Kidney (tissue), 14 donors: ENCODE data around the gene SLC38A8. TPM values are rescaled to one million over a fixed set of nuclear protein-coding genes. Genes with fewer than 3 reads are reported as not detected.

Experiments used
- DNase-seq, 5 donors: peaks; one replicate each; pipeline ENCODE4 v3.0.0-alpha.2; 2013 to 2020
- FAIRE-seq: peaks from 2 replicates; lab custom pipeline; 2012; peaks lifted over from hg19 to GRCh38; lab: Jason Lieb, UNC
- H3K27ac ChIP-seq, 2 donors: one replicate each; pipeline ENCODE4 v1.7.0; 2013; ENCODE audit warnings: low read depth in 2 of 2, low read length in 2 of 2, inconsistent platforms in 1 of 2
- H3K27me3 ChIP-seq: one replicate; pipeline ENCODE4 v1.7.1; 2013; ENCODE audit warnings: low read length, inconsistent platforms; ENCODE audit not compliant: control insufficient read depth, insufficient read depth
- H3K36me3 ChIP-seq, 3 donors: one replicate each; pipeline versions ENCODE4 v1.7.0 to v1.7.1; 2013; ENCODE audit warnings: low read length in 3 of 3, control low read depth in 1 of 3, inconsistent platforms in 1 of 3; ENCODE audit not compliant: insufficient read depth in 3 of 3, control insufficient read depth in 2 of 3
- H3K4me1 ChIP-seq, 3 donors: one replicate each; pipeline versions ENCODE4 v1.7.0 to v1.7.1; 2013; ENCODE audit warnings: low read length in 3 of 3, inconsistent platforms in 1 of 3, low read depth in 1 of 3; ENCODE audit not compliant: control insufficient read depth in 2 of 3, insufficient read depth in 2 of 3
- H3K4me3 ChIP-seq, 3 donors: one replicate each; pipeline versions ENCODE4 v1.7.0 to v1.8.1; 2013; ENCODE audit warnings: low read length in 3 of 3, control low read depth in 1 of 3, inconsistent platforms in 1 of 3
- H3K9ac ChIP-seq, 3 donors: one replicate each; pipeline versions ENCODE4 v1.7.0 to v1.7.1; 2013; ENCODE audit warnings: low read length in 3 of 3, control low read depth in 1 of 3, inconsistent platforms in 1 of 3
- H3K9me3 ChIP-seq, 3 donors: one replicate each; pipeline versions ENCODE4 v1.7.0 to v1.7.1; 2013; ENCODE audit warnings: low read length in 3 of 3, control low read depth in 1 of 3, inconsistent platforms in 1 of 3; ENCODE audit not compliant: control insufficient read depth in 2 of 3, insufficient read depth in 1 of 3
- intact Hi-C: fragments of 100-400 bp; cut with DNase I; formaldehyde crosslinking; loops from one replicate; pipeline ENCODE4 v1.11.1; 2022
- polyA plus RNA-seq: library from polyadenylated mRNA; stranded (reverse); fragments of 350-450 nt; fragmentation: Illumina TruSeq; extraction: RNeasy Lipid Tissue Mini Kit (QIAGEN cat#74804); gene quantifications from one replicate; pipeline ENCODE4 v1.2.3, GENCODE V29; 2014; ENCODE audit warnings: low read depth, low replicate concordance; ENCODE audit not compliant: insufficient read depth
- total RNA-seq: library from RNA; stranded (reverse); fragmentation: NEBNext Ultra II Directional; extraction: Animal tissue kit (Norgen Biotek cat#: 25700); gene quantifications from one replicate; pipeline ENCODE4 v1.2.1, GENCODE V29; 2021
- TF ChIP-seq, protein P1 (sequence below): IDR thresholded peaks from 3 replicates; pipeline ENCODE4 v1.5.1; 2012; ENCODE audit warnings: mild to moderate bottlenecking, moderate library complexity, borderline replicate concordance; ENCODE audit not compliant: insufficient read depth; ENCODE audit errors: extremely low read depth
- donor health status: control.
- donor health status: control.
- donor health status: control.
- donor health status: control.
- donor health status: control.
- donor health status: DM: yes; HTN: yes; CAD: no.
- donor health status: Normal renal cell carcinoma (clear cell type).

Gene SLC38A8
- total and polyA plus RNA-seq, 2 donors from 2014 or later = 0.30 TPM; not detected in 1

GRCh38 chr16:83967838-83968305 is 74.7 kb downstream of the SLC38A8 start, which contains the start of gene NECAB2:
NECAB2 (plus strand) TSS chr16:83968244; CDS start chr16:83968649, 405 bp downstream.
- intact Hi-C loops = loop anchor here (10.0 kb wide), 1 partner anchor 87 kb away; no protein-coding TSS in a partner anchor
- TF ChIP-seq, protein P1, sequence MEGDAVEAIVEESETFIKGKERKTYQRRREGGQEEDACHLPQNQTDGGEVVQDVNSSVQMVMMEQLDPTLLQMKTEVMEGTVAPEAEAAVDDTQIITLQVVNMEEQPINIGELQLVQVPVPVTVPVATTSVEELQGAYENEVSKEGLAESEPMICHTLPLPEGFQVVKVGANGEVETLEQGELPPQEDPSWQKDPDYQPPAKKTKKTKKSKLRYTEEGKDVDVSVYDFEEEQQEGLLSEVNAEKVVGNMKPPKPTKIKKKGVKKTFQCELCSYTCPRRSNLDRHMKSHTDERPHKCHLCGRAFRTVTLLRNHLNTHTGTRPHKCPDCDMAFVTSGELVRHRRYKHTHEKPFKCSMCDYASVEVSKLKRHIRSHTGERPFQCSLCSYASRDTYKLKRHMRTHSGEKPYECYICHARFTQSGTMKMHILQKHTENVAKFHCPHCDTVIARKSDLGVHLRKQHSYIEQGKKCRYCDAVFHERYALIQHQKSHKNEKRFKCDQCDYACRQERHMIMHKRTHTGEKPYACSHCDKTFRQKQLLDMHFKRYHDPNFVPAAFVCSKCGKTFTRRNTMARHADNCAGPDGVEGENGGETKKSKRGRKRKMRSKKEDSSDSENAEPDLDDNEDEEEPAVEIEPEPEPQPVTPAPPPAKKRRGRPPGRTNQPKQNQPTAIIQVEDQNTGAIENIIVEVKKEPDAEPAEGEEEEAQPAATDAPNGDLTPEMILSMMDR = peak; percentile 46
- Histone ChIP-seq H3K27me3 (no peaks in the 10 kb centered on the region), H3K9ac (no peak within 1 kb of the TSS), H3K9me3 (no peaks in the 10 kb centered on the region), H3K36me3 (peaks cover 0 to 2% (median 0%) of the 10 kb centered on the region in 3 donors), H3K4me1 (no peaks in the 10 kb centered on the region), H3K27ac (no peak within 1 kb of the TSS), H3K4me3 (no peak within 1 kb of the TSS)
- DNase-seq = peak; percentile 51 to 78 (median 65)
- FAIRE-seq = no peak

DNA sequence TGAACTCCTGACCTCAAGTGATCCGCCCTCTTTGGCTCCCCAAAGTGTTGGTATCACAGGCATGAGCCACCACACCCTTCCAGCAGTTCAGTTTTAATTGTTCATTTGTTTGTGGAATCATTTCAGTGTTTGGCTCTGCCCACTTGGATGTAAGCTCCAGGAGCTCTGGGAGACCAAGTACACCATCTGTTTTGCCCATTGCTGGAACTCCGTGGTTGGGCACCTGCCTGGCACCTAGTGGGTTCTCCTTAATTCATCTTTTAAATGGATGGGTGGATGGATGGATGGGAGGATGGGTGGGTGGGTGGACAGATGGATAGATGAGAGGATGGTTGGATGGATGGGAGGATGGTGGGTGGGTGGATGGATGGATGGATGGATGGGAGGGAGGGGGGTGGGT is 75.5 kb downstream of the SLC38A8 start:
- Histone ChIP-seq H3K27me3 (no peaks in the 10 kb centered on the region), H3K36me3 (peaks cover 0 to 5% (median 2%) of the 10 kb centered on the region in 3 donors), H3K9ac (no peak overlapping the region), H3K27ac (no peak overlapping the region), H3K4me1 (no peaks in the 10 kb centered on the region), H3K4me3 (no peak overlapping the region), H3K9me3 (no peaks in the 10 kb centered on the region)
- DNase-seq (no peak), FAIRE-seq (no peak)
- intact Hi-C loops = loop anchor here (10.0 kb wide), 1 partner anchor 88 kb away; no protein-coding TSS in a partner anchor
- TF ChIP-seq, protein P1 = no peak

DNA sequence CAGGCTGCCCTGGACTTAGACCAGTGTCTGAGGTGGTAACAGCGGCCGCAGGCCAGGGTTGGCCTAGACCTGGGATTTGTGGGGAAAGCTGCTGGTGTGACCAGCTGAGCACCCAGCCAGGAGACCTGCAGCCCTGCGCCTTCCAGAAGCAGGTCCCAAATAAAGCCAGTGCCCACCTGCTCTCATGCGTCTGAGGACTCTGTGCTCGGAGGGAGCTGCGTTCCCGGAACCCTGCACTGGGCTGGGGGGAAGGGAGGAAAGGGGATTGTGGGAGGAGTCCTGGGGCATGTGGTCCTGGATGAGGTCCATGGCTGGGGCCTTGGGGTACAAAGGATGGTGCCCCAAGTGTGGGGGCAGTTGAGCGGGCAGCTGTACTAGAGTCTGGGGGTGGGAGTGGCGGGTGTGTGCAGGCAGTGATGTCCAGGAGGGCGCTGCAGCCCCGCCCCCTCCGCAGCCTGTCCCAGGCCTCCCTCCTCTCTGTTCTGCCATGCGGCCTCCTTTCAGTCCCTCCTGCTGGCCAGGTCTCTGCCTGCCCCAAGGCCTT is 76.4 kb downstream of the SLC38A8 start:
- no peak overlapping the region for H3K9ac ChIP-seq
- H3K4me3 ChIP-seq = no peak overlapping the region
- TF ChIP-seq, protein P1 = no peak
- no peak overlapping the region for H3K27ac ChIP-seq
- peaks cover 0 to 9% (median 2%) of the 10 kb centered on the region in 3 donors for H3K36me3 ChIP-seq
- no peaks in the 10 kb centered on the region for H3K9me3 ChIP-seq
- no peak for FAIRE-seq
- no peaks in the 10 kb centered on the region for H3K4me1 ChIP-seq
- intact Hi-C loops = loop anchor here (10.0 kb wide), 1 partner anchor 89 kb away; no protein-coding TSS in a partner anchor
- no peaks in the 10 kb centered on the region for H3K27me3 ChIP-seq
- DNase-seq = no peak
